Mesendoderm (in vitro differentiated cells): ENCODE measurements around the gene CXCL1.
A peak's percentile ranks its signal among the peaks of the same experiment; 100 is the strongest.

ENCODE experiments used
- DNase-seq: peaks from one replicate; pipeline ENCODE4 v3.0.0; 2013
- H2AK5ac ChIP-seq: 2 replicates; pipeline ENCODE4 v1.6.1; 2013; ENCODE audit warnings: low read length, inconsistent platforms
- H2BK120ac ChIP-seq: 2 replicates; pipeline ENCODE4 v1.6.1; 2013; ENCODE audit warnings: low read depth, mild to moderate bottlenecking, low read length, moderate library complexity, mixed read lengths
- H2BK15ac ChIP-seq: replicated peaks from 2 replicates; pipeline ENCODE4 v1.6.1; 2013; ENCODE audit warnings: low read depth, mild to moderate bottlenecking, moderate library complexity
- H2BK5ac ChIP-seq: 2 replicates; pipeline ENCODE4 v1.6.1; 2013; ENCODE audit warnings: low read length, inconsistent platforms
- H3K18ac ChIP-seq: 2 replicates; pipeline ENCODE4 v1.6.1; 2013; ENCODE audit warnings: mild to moderate bottlenecking, low read length, mixed read lengths
- H3K23ac ChIP-seq: one replicate; pipeline ENCODE4 v1.6.1; 2013; ENCODE audit warnings: low read length
- H3K27ac ChIP-seq: 2 replicates; pipeline ENCODE4 v1.5.1; 2013; ENCODE audit warnings: low read depth, mild to moderate bottlenecking, inconsistent platforms, low read length, moderate library complexity
- H3K27me3 ChIP-seq: 2 replicates; pipeline ENCODE4 v1.6.1; 2013; ENCODE audit warnings: low read length, control low read depth, mild to moderate bottlenecking, inconsistent platforms; ENCODE audit not compliant: insufficient read depth, poor library complexity
- H3K36me3 ChIP-seq: 2 replicates; pipeline ENCODE4 v1.6.1; 2013; ENCODE audit warnings: low read length, inconsistent platforms; ENCODE audit not compliant: control insufficient read depth, insufficient read depth
- H3K4ac ChIP-seq: one replicate; pipeline ENCODE4 v1.6.1; 2013; ENCODE audit warnings: low read depth, mild to moderate bottlenecking, low read length, moderate library complexity
- H3K4me1 ChIP-seq: 2 replicates; pipeline ENCODE4 v1.6.1; 2013; ENCODE audit warnings: low read depth, low read length, inconsistent platforms; ENCODE audit not compliant: control insufficient read depth
- H3K4me2 ChIP-seq: 2 replicates; pipeline ENCODE4 v1.6.1; 2013; ENCODE audit warnings: low read length
- H3K4me3 ChIP-seq: 2 replicates; pipeline ENCODE4 v1.5.1; 2013; ENCODE audit warnings: mild to moderate bottlenecking, low read length
- H3K56ac ChIP-seq: one replicate; pipeline ENCODE4 v1.6.1; 2013; ENCODE audit warnings: low read length
- H3K79me1 ChIP-seq: 2 replicates; pipeline ENCODE4 v1.6.1; 2013; ENCODE audit warnings: low read length, inconsistent platforms
- H3K79me2 ChIP-seq: 2 replicates; pipeline ENCODE4 v1.6.1; 2013; ENCODE audit warnings: mild to moderate bottlenecking, low read length; ENCODE audit not compliant: control insufficient read depth, insufficient read depth
- H3K9ac ChIP-seq: 2 replicates; pipeline ENCODE4 v1.6.1; 2013; ENCODE audit warnings: low read length, inconsistent platforms
- H4K5ac ChIP-seq: one replicate; pipeline ENCODE4 v1.6.1; 2013; ENCODE audit warnings: low read length
- H4K8ac ChIP-seq: one replicate; pipeline ENCODE4 v1.6.1; 2013; ENCODE audit warnings: low read depth, mild to moderate bottlenecking, control low read depth, low read length, moderate library complexity
- WGBS: extraction: QIAGEN DNeasy Blood & Tissue Kit; methylation state at CpG from one replicate; pipeline ENCODE4 v1.1.7; 2013; ENCODE audit warnings: low lambda C conversion rate, missing lambda C conversion rate; ENCODE audit not compliant: insufficient coverage; ENCODE audit errors: extremely low coverage; 5-methylcytosine and 5-hydroxymethylcytosine counted together

Gene CXCL1

DNA sequence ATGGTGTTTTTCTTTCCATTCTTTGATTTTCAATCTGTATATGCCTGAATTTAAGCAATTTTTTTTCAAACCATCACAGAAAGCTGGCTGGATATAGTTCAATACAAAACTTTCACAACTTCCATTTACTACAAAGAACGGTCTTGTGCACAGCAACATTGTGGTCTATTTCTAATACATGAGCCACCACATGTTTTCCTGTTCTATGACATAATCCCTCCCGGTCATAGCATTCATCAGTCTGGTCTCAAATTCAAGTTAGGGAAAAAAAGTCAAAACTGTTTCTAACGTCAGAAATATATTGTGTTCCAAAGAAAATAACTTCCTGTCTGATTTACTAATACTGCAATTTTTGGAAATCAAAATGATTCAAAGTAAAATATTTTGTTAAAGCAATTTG lies 40.2 kb upstream of the CXCL1 start:
- Histone ChIP-seq H3K79me2 (no peaks in the 10 kb centered on the region), H2AK5ac (no peak overlapping the region), H4K8ac (no peak overlapping the region), H2BK120ac (no peak overlapping the region), H2BK5ac (no peak overlapping the region), H3K4me2 (no peak overlapping the region), H3K79me1 (no peaks in the 10 kb centered on the region), H4K5ac (no peak overlapping the region), H3K23ac (no peak overlapping the region), H3K18ac (no peak overlapping the region), H3K27me3 (no peaks in the 10 kb centered on the region), H3K9ac (no peak overlapping the region), H3K4ac (no peak overlapping the region), H3K27ac (no peak overlapping the region), H3K56ac (no peak overlapping the region), H3K4me3 (no peak overlapping the region), H3K36me3 (no peaks in the 10 kb centered on the region), H3K4me1 (no peaks in the 10 kb centered on the region), H2BK15ac (no peak overlapping the region)
- DNase-seq: no peak
- no CpG with 5 or more reads among the region's 3 CpGs for WGBS

DNA sequence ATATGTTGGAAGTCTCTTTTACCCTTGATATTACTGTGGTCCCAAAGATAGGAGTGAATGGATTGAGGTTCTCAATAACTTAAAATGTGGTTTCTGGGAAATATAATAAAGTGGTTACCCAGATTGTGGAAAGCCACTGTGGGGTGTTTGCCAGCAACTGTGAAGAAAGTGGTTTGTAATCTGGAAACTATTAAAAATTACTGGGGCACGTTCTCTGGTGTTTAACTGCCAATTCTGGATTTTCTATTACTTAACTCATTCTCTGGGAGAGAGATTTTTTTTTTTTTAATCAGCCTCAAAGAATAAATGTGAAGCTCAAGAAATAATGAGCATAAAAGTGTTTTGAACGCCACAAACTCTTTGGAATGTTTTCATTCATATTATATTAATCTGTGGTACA lies 37.6 kb upstream of the CXCL1 start:
- no peak overlapping the region for H2BK15ac ChIP-seq
- H3K18ac ChIP-seq: no peak overlapping the region
- no peak for DNase-seq
- no peak overlapping the region for H3K4me2 ChIP-seq
- no peaks in the 10 kb centered on the region for H3K36me3 ChIP-seq
- H2BK5ac ChIP-seq: no peak overlapping the region
- no peaks in the 10 kb centered on the region for H3K79me1 ChIP-seq
- no peaks in the 10 kb centered on the region for H3K4me1 ChIP-seq
- no peak overlapping the region for H4K5ac ChIP-seq
- no peak overlapping the region for H3K27ac ChIP-seq
- H2AK5ac ChIP-seq: no peak overlapping the region
- H3K79me2 ChIP-seq: no peaks in the 10 kb centered on the region
- no peak overlapping the region for H2BK120ac ChIP-seq
- no peak overlapping the region for H3K4me3 ChIP-seq
- H3K56ac ChIP-seq: no peak overlapping the region
- H4K8ac ChIP-seq: no peak overlapping the region
- H3K9ac ChIP-seq: no peak overlapping the region
- no peak overlapping the region for H3K4ac ChIP-seq
- no CpG with 5 or more reads among the region's 2 CpGs for WGBS
- H3K23ac ChIP-seq: no peak overlapping the region
- H3K27me3 ChIP-seq: no peaks in the 10 kb centered on the region

DNA sequence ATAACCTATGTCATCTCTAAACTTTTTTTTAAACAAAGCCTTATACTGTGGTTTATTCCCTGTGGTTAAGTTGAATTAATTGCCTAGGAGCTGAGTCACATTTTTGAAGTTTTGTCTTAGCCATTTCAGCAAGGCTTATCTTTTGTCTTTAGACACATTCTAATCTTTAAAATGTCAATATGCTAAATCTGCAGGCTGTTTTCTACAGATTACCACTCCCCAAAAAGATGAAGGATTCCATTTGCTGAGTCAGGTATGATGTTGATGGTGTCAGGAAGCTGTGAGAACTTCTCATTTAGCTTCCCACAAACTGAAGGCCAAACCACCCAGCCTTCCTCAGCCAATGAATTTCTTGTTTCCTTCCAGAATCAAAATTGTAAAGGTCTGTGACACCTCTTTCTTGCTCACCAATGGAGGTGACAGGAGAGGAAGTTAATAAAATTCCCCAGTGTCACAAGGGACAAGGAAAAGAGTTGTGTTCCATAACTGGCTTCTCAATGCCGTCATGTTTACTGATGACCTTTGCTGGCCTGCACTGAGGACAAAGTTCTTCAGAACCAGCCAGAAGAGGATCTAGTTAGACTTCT lies 36.4 kb upstream of the CXCL1 start:
- H3K79me2 ChIP-seq: no peaks in the 10 kb centered on the region
- DNase-seq: no peak
- H3K18ac ChIP-seq: no peak overlapping the region
- H3K27ac ChIP-seq: no peak overlapping the region
- no peak overlapping the region for H2BK120ac ChIP-seq
- H3K79me1 ChIP-seq: no peaks in the 10 kb centered on the region
- H4K5ac ChIP-seq: no peak overlapping the region
- no peak overlapping the region for H3K9ac ChIP-seq
- no peaks in the 10 kb centered on the region for H3K4me1 ChIP-seq
- no peak overlapping the region for H3K4me2 ChIP-seq
- H3K36me3 ChIP-seq: no peaks in the 10 kb centered on the region
- no peak overlapping the region for H2AK5ac ChIP-seq
- H3K27me3 ChIP-seq: no peaks in the 10 kb centered on the region
- no peak overlapping the region for H2BK5ac ChIP-seq
- H3K23ac ChIP-seq: no peak overlapping the region
- WGBS: no CpG with 5 or more reads among the region's 1 CpG
- no peak overlapping the region for H3K4me3 ChIP-seq
- H3K4ac ChIP-seq: no peak overlapping the region
- H2BK15ac ChIP-seq: no peak overlapping the region
- no peak overlapping the region for H3K56ac ChIP-seq
- no peak overlapping the region for H4K8ac ChIP-seq

DNA sequence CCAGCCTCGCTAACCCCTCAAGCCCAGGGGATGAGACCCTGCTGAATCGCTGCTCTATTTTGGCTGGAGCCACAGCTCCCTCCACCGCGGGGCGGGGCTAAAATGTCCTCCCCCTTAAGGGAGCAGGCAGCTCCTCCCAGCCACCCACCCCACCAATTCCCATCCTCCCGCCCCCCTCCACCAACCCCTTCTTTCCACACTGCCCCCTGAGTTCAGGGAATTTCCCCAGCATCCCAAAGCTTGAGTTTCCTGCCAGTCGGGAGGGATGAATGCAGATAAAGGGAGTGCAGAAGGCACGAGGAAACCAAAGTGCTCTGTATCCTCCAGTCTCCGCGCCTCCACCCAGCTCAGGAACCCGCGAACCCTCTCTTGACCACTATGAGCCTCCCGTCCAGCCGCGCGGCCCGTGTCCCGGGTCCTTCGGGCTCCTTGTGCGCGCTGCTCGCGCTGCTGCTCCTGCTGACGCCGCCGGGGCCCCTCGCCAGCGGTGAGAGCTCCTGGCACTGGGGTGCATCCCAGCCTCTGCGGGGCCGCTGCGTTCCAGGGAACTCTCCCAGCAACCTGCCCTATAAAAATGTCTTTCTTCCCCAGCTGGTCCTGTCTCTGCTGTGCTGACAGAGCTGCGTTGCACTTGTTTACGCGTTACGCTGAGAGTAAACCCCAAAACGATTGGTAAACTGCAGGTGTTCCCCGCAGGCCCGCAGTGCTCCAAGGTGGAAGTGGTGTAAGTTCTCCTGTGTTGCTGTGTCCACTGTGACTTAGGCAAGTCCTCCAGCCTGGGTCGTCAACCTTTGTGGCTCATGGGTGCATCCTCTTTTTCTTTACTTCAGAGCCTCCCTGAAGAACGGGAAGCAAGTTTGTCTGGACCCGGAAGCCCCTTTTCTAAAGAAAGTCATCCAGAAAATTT lies 32.6 kb upstream of the CXCL1 start, which contains the start of gene CXCL6:
Gene CXCL6 (plus strand): TSS at position 306 of the 907 bp plus-strand sequence. CDS start 73 bp downstream, at position 379.
- no CpG with 5 or more reads among the region's 41 CpGs for WGBS
- H3K36me3 ChIP-seq: no peaks in the 10 kb centered on the region

GRCh38 chr4:73839071-73839470 lies 30.1 kb upstream of the CXCL1 start:
- Histone ChIP-seq H3K18ac (no peak overlapping the region), H3K27ac (no peak overlapping the region), H3K79me1 (no peaks in the 10 kb centered on the region), H3K4me1 (no peaks in the 10 kb centered on the region), H4K8ac (no peak overlapping the region), H2BK15ac (no peak overlapping the region), H2BK120ac (no peak overlapping the region), H2BK5ac (no peak overlapping the region), H3K23ac (no peak overlapping the region), H3K36me3 (no peaks in the 10 kb centered on the region), H4K5ac (no peak overlapping the region), H3K4ac (no peak overlapping the region), H3K27me3 (no peaks in the 10 kb centered on the region), H3K4me3 (no peak overlapping the region), H3K9ac (no peak overlapping the region), H3K79me2 (no peaks in the 10 kb centered on the region), H2AK5ac (no peak overlapping the region), H3K56ac (no peak overlapping the region), H3K4me2 (no peak overlapping the region)
- no CpG with 5 or more reads among the region's 5 CpGs for WGBS
- DNase-seq: no peak

More for the DNA sequence above, 32.6 kb upstream of the CXCL1 start, which contains the start of gene CXCL6:
- H4K5ac ChIP-seq: no peak within 1 kb of the TSS
- DNase-seq: peak; percentile 59
- no peak within 1 kb of the TSS for H2BK120ac ChIP-seq
- no peaks in the 10 kb centered on the region for H3K4me1 ChIP-seq
- no peaks in the 10 kb centered on the region for H3K79me2 ChIP-seq
- no peak within 1 kb of the TSS for H2AK5ac ChIP-seq
- peak within 1 kb of the TSS; percentile 62 for H3K4me3 ChIP-seq
- H3K4ac ChIP-seq: no peak within 1 kb of the TSS
- H3K4me2 ChIP-seq: peak within 1 kb of the TSS; percentile 74
- H4K8ac ChIP-seq: no peak within 1 kb of the TSS
- peak within 1 kb of the TSS; percentile 45 for H3K23ac ChIP-seq
- H2BK15ac ChIP-seq: no peak within 1 kb of the TSS
- H3K9ac ChIP-seq: peak within 1 kb of the TSS; percentile 60
- H3K18ac ChIP-seq: peak within 1 kb of the TSS; percentile 18
- no peaks in the 10 kb centered on the region for H3K79me1 ChIP-seq
- no peak within 1 kb of the TSS for H3K27ac ChIP-seq
- no peaks in the 10 kb centered on the region for H3K27me3 ChIP-seq
- H2BK5ac ChIP-seq: no peak within 1 kb of the TSS
- H3K56ac ChIP-seq: peak within 1 kb of the TSS; percentile 73
